GM15510 (cell line): ENCODE measurements around the gene TSC22D1.

Experiments
- POLR2A ChIP-seq: IDR thresholded peaks from 3 replicates; pipeline ENCODE4 v1.6.1; 2011; ENCODE audit warnings: borderline replicate concordance; ENCODE audit not compliant: insufficient read length; ENCODE audit errors: extremely low read depth

TSC22D1 gene

GRCh38 chr13:44384778-44385177 is 191.4 kb downstream of the TSC22D1 start:
- TF ChIP-seq POLR2A: no peak

- no peak for TF ChIP-seq POLR2A
These were observed 192.2 kb downstream of the TSC22D1 start for GRCh38 chr13:44383945-44384344.

- no peak for TF ChIP-seq POLR2A
These were observed 193.4 kb downstream of the TSC22D1 start for GRCh38 chr13:44382635-44383145.
